Thyroid gland (tissue), 4 donors: Measurements from ENCODE around the gene HSPA14. TPM values are rescaled to one million over a fixed set of nuclear protein-coding genes. Genes with fewer than 3 reads are reported as not detected.
"Not testable (repeated sequence)": the region's sequence is repeated elsewhere in the genome, so short reads cannot be mapped to it uniquely, and the experiment has no call there.

Experiments
- DNase-seq, 2 donors: peaks; one replicate each; pipeline ENCODE4 v3.0.0-alpha.2; 2019
- H3K27ac ChIP-seq, 3 donors: fragments of 200-600 bp; sonication (generic); 1 replicate in 2 of 3; 2 replicates in 1 of 3; pipeline ENCODE4 v1.5.1; 2016 to 2019; ENCODE audit warnings: mild to moderate bottlenecking in 1 of 3, moderate library complexity in 1 of 3
- H3K27me3 ChIP-seq: fragments of 200-600 bp; sonication (generic); one replicate; pipeline ENCODE4 v1.5.1; 2019
- H3K36me3 ChIP-seq, 2 donors: fragments of 200-600 bp; sonication (generic); one replicate each; pipeline ENCODE4 v1.5.1; 2016 to 2019
- H3K4me1 ChIP-seq, 2 donors: fragments of 200-600 bp; sonication (generic); one replicate each; pipeline ENCODE4 v1.5.1; 2017 to 2019
- H3K4me3 ChIP-seq, 3 donors: fragments of 200-600 bp; sonication (generic); replicated peaks in 1 of 3; 1 replicate in 2 of 3; 2 replicates in 1 of 3; pipeline ENCODE4 v1.5.1; 2016; ENCODE audit warnings: mild to moderate bottlenecking in 1 of 3
- H3K9me3 ChIP-seq: fragments of 200-600 bp; sonication (generic); one replicate; pipeline ENCODE4 v1.5.1; 2017
- CTCF ChIP-seq, 6 experiments: fragments of 200-600 bp in 3 of 6; fragments of 450-650 bp in 3 of 6; sonication (generic) in 3 of 6; IDR thresholded peaks; one replicate each; pipeline ENCODE4 v1.5.1; 2016 to 2019; ENCODE audit warnings: antibody characterized with exemption in 6 of 6, mild to moderate bottlenecking in 2 of 6, inconsistent platforms in 1 of 6, moderate library complexity in 1 of 6
- POLR2A ChIP-seq, 2 donors: fragments of 450-650 bp; IDR thresholded peaks; one replicate each; pipeline ENCODE4 v1.6.1; 2017; ENCODE audit warnings: antibody characterized with exemption in 2 of 2, mild to moderate bottlenecking in 2 of 2, moderate library complexity in 1 of 2
- WGBS, 2 donors: methylation state at CpG; one replicate each; pipeline ENCODE4 v1.1.5; 2017; 5-methylcytosine and 5-hydroxymethylcytosine counted together
- intact Hi-C: fragments of 100-400 bp; cut with DNase I; formaldehyde crosslinking; loops from one replicate; pipeline ENCODE4 v1.15.1; 2023
- total RNA-seq, 4 donors: library from RNA; depleted of rRNA; stranded (reverse); fragments of >200 nt; gene quantifications; one replicate each; pipeline ENCODE4 v1.2.3, GENCODE V29; 2016

The HSPA14 gene
- total RNA-seq, 4 donors from 2014 or later, result 11.1 to 19.2 (median 16.7) TPM

DNA sequence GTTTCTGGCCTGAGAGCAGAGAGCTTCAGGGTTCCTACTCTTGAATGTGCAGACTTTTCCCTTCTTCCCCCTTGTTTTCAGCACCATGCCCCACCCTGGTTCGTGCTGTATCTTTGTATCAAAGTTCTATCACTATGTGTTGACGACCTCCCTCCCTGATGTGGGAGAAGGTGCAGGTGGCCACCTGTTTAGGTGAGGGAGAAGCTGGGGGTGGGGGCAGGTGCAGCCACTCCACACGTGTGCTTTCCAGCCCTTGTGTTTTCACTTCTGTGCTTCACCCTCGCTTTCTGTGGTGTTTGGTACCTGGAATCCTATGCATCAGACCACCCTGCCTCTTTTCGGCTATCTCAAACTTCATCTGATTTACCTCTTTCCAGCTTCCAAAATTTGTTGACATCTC lies 20.9 kb downstream of the HSPA14 start:
- H3K27ac ChIP-seq, result no peak overlapping the region
- DNase-seq, result no peak
- H3K36me3 ChIP-seq, result peaks cover 0 to 14% of the 10 kb centered on the region in 2 donors
- 90 to 91% methylated on average over 5 of the region's 5 CpGs for WGBS, 2 donors
- intact Hi-C loops, result no loop called here
- no peak overlapping the region for H3K4me3 ChIP-seq
- TF ChIP-seq CTCF (IDR thresholded peaks at IDR 0.05) (no peak), POLR2A (IDR thresholded peaks at IDR 0.05) (no peak)
- peaks cover 0 to 6% of the 10 kb centered on the region in 2 donors for H3K4me1 ChIP-seq
- no peaks in the 10 kb centered on the region for H3K27me3 ChIP-seq
- no peaks in the 10 kb centered on the region for H3K9me3 ChIP-seq

DNA sequence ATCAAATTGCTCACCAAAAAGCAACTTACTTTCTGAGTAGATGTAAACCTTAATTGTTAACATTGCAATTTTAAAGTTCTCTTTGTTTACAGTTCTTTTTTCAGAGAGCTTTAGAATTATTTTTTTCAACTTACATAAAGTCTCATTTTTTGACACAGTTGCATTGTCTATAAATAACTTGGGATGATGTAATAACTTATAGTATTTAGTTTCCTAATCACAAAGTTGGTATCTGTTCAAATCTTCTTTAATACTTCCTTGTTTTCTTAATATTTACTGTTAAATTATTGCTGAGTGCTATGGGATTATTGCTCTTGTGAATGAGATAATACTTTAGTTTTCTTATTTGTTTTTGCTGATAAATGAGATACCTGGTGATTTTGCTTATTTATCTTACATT lies 21.7 kb downstream of the HSPA14 start:
- H3K27me3 ChIP-seq, result no peaks in the 10 kb centered on the region

DNA sequence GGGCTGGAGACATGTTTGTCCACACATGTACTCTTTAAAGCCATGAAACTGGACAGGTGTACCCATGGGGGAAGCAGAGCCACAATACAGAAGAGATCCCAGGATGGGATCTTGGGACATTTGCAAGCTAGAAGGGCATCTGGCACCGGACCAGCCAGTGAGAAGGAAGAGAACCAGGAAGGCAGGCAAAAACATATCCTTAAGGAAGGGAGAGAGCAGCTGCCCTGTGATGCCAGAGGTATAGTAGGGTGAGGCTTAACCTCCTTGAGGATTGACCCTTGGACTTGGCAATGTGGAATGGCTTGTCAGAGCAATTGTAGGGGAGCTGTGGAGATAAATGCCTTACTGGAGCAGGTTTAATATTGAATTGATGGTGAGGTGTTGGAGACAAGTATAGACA lies 22.7 kb downstream of the HSPA14 start:
- no peak for DNase-seq
- Histone ChIP-seq H3K27ac (no peak overlapping the region), H3K4me3 (no peak overlapping the region), H3K9me3 (no peaks in the 10 kb centered on the region), H3K27me3 (no peaks in the 10 kb centered on the region), H3K36me3 (peaks cover 0 to 11% of the 10 kb centered on the region in 2 donors), H3K4me1 (peaks cover 0 to 6% of the 10 kb centered on the region in 2 donors)
- intact Hi-C loops, result no loop called here
- 72 to 96% methylated on average over 1 of the region's 1 CpG for WGBS, 2 donors
- TF ChIP-seq CTCF (IDR thresholded peaks at IDR 0.05) (no peak), POLR2A (IDR thresholded peaks at IDR 0.05) (no peak)

More for the DNA sequence above, 21.7 kb downstream of the HSPA14 start:
- intact Hi-C loops, result no loop called here
- no peak for TF ChIP-seq CTCF (IDR thresholded peaks at IDR 0.05)
- TF ChIP-seq POLR2A (IDR thresholded peaks at IDR 0.05), result no peak
- Histone ChIP-seq H3K4me3 (no peak overlapping the region), H3K27ac (no peak overlapping the region), H3K4me1 (peaks cover 0 to 6% of the 10 kb centered on the region in 2 donors), H3K36me3 (peaks cover 0 to 11% of the 10 kb centered on the region in 2 donors), H3K9me3 (no peaks in the 10 kb centered on the region)
- DNase-seq, result no peak

DNA sequence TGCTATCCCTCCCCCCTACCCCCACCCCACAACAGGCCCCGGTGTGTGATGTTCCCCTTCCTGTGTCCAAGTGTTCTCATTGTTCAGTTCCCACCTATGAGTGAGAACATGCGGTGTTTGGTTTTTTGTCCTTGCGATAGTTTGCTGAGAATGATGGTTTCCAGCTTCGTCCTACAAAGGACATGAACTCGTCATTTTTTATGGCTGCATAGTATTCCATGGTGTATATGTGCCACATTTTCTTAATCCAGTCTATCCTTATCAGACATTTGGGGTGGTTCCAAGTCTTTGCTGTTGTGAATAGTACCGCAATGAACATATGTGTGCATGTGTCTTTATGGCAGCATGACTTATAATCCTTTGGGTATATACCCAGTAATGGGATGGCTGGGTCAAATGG lies 26.4 kb downstream of the HSPA14 start:
- intact Hi-C loops, H3K27ac ChIP-seq, H3K9me3 ChIP-seq, H3K27me3 ChIP-seq, H3K4me1 ChIP-seq, DNase-seq, H3K4me3 ChIP-seq: not testable (repeated sequence)
- peaks cover 13 to 16% of the 10 kb centered on the region in 2 donors for H3K36me3 ChIP-seq
- WGBS, 2 donors, result 96 to 98% methylated on average over 6 of the region's 6 CpGs

GRCh38 chr10:14864871-14865270 lies 26.8 kb downstream of the HSPA14 start:
- H3K4me3 ChIP-seq, H3K27ac ChIP-seq, H3K27me3 ChIP-seq, H3K4me1 ChIP-seq, H3K9me3 ChIP-seq, DNase-seq, intact Hi-C loops: not testable (repeated sequence)
- whole genome bisulfite sequencing, 2 donors, result 98 to 100% methylated on average over 3 of the region's 3 CpGs
- peaks cover 16 to 20% of the 10 kb centered on the region in 2 donors for H3K36me3 ChIP-seq

GRCh38 chr10:14873090-14873760 lies 35.1 kb downstream of the HSPA14 start:
- H3K4me3 ChIP-seq, result no peak overlapping the region
- no peaks in the 10 kb centered on the region for H3K27me3 ChIP-seq
- no peak for DNase-seq
- no peak overlapping the region for H3K27ac ChIP-seq
- H3K9me3 ChIP-seq, result no peaks in the 10 kb centered on the region
- intact Hi-C loops, result no loop called here
- TF ChIP-seq POLR2A (IDR thresholded peaks at IDR 0.05) (no peak), CTCF (IDR thresholded peaks at IDR 0.05) (no peak)
- peaks cover 6 to 10% of the 10 kb centered on the region in 2 donors for H3K4me1 ChIP-seq
- WGBS, 2 donors, result 80 to 89% methylated on average over 2 of the region's 2 CpGs
- peaks cover 8 to 12% of the 10 kb centered on the region in 2 donors for H3K36me3 ChIP-seq
